ENCODE measurements around the gene BMF.
"Not testable (repeated sequence)": the region's sequence is repeated elsewhere in the genome, so short reads cannot be mapped to it uniquely, and the experiment has no call there.

The BMF gene

DNA sequence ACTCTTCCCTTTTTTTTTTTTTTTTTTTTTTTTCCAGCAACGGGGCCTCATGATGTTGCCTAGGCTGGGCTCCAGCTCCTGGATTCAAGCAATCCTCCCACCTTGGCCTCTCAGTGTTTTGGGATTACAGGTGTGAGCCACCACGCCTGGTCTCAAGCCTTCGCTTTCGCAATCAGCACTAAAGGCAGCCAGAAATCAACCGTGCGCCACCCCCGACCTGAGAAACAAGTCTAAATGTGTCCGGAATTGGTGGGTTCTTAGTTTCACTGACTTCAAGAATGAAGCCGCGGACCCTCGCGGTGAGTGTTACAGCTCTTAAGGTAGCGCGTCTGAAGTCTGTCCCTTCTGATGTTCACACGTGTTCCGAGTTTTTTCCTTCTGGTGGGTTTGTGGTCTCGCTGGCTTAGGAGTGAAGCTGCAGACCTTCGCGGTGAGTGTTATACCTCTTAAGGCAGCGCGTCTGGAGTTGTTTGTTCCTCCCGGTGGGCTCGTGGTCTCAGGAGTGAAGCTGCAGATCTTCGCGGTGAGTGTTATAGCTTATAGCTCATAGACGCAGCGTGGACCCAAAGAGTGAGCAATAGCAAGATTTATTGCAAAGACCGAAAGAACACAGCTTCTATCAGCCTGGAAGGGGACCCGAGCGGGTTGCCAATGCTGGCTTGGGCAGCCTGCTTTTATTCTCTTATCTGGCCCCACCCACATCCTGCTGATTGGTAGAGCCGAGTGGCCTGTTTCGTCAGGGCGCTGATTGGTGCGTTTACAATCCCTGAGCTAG is 34.8 kb downstream of the BMF start:
- Mint-ChIP-seq H3K27ac (peak overlapping the region; percentile 91), H3K4me3 (peak overlapping the region; percentile 67), H3K4me1 (ENCODE audit: low read depth) (peaks cover 12% of the 10 kb centered on the region)
- not testable (repeated sequence) for H3K27me3 Mint-ChIP-seq; H3K36me3 Mint-ChIP-seq (ENCODE audit: low read depth); H3K9me3 Mint-ChIP-seq
- peak; percentile 61 for DNase-seq

DNA sequence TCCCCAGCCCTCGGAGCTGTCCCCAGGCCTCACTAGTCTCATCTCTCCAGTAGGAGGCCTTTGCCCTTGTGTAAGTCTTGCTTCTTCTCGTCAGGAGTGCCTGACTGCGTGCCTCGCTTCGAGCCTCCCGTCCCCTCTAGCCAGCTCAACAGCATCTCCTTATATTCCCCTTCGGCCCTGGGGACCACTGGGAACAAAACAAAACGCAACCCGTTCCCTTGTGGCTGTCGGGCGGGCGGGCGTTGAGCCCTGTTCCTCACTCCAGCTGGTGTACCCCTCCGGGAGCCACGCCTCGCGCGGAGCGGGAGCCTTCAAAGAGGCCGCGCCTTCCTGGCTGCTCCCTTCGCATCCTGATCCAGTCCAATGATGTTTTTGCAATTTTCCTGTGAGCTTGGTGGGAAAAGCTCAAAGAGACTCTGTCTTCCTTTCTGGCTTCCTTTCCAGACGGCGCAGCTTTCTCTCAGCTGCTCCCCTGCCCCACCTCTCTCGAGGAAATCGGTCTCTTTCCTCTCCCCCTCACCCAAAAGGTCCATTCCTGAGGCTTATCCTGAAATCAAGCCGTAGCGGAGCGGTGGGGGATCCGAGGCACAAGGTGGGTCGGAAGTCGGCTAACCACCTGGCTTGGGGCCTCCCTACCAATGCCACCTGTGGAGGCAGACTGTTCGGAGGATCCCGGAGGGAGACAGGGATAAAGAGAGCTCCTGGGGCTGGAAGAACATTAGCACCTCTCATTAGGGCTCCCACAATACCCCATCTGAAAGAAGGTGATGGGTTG is 36.3 kb downstream of the BMF start:
- H3K27ac Mint-ChIP-seq = no peak overlapping the region
- no peak for DNase-seq
- no peak overlapping the region for H3K4me3 Mint-ChIP-seq
- no peaks in the 10 kb centered on the region for H3K36me3 Mint-ChIP-seq (ENCODE audit: low read depth)
- no peaks in the 10 kb centered on the region for H3K27me3 Mint-ChIP-seq
- no peaks in the 10 kb centered on the region for H3K9me3 Mint-ChIP-seq
- H3K4me1 Mint-ChIP-seq (ENCODE audit: low read depth) = peaks cover 12% of the 10 kb centered on the region

DNA sequence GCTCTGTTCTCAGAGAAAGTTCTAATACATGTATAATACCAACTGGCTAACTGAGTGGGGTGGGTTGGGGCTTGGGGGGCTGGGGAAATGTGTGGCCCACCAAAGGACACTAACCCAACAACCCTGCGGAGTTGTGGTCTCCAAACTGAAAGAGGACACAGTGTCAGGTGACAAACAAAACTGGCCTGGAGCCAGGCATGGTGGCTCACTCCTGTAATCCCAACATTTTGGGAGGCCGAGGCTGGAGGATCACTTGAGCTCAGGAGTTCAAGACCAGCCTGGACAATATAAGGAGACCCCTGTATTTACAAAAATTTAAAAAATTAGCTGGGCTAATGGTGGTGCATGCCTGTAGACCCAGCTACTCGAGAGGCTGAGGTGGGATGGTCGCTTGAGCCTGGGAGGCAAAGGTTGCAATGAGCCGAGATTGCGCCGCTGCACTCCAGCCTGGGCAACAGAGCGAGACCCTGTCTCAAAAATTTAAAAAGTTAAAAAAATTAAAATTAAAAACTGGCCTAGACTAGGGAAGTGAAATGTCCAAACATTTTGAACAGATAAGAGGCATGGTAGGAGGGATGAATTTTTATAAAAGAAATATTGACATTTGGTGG is 38.0 kb downstream of the BMF start:
- no peak for DNase-seq
- Mint-ChIP-seq H3K36me3 (ENCODE audit: low read depth) (no peaks in the 10 kb centered on the region), H3K4me1 (ENCODE audit: low read depth) (peaks cover 12% of the 10 kb centered on the region), H3K4me3 (no peak overlapping the region), H3K9me3 (no peaks in the 10 kb centered on the region), H3K27me3 (no peaks in the 10 kb centered on the region), H3K27ac (no peak overlapping the region)

DNA sequence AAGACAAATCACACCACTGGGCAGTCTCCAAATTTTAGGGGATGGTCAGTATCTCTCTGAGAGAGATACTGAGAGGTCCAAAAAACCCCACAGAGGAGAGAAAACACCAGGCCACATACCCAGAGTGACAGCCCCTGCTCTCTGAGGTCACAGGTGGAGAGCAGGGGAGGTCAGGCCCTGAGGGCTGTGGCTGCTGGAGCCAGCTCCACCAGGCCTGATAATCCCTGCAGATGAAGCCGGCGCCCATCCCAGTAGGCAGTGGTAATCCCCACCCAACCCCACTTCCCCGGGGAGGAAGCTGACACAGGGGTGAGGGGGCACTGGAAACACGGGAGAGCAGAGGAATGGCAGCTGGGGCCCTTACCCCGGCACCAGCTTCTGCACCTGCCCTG is 38.5 kb downstream of the BMF start:
- Mint-ChIP-seq H3K4me3 (no peak overlapping the region), H3K27me3 (no peaks in the 10 kb centered on the region), H3K36me3 (ENCODE audit: low read depth) (peaks cover 1% of the 10 kb centered on the region), H3K27ac (no peak overlapping the region), H3K9me3 (no peaks in the 10 kb centered on the region), H3K4me1 (ENCODE audit: low read depth) (peaks cover 14% of the 10 kb centered on the region)
- no peak for DNase-seq

DNA sequence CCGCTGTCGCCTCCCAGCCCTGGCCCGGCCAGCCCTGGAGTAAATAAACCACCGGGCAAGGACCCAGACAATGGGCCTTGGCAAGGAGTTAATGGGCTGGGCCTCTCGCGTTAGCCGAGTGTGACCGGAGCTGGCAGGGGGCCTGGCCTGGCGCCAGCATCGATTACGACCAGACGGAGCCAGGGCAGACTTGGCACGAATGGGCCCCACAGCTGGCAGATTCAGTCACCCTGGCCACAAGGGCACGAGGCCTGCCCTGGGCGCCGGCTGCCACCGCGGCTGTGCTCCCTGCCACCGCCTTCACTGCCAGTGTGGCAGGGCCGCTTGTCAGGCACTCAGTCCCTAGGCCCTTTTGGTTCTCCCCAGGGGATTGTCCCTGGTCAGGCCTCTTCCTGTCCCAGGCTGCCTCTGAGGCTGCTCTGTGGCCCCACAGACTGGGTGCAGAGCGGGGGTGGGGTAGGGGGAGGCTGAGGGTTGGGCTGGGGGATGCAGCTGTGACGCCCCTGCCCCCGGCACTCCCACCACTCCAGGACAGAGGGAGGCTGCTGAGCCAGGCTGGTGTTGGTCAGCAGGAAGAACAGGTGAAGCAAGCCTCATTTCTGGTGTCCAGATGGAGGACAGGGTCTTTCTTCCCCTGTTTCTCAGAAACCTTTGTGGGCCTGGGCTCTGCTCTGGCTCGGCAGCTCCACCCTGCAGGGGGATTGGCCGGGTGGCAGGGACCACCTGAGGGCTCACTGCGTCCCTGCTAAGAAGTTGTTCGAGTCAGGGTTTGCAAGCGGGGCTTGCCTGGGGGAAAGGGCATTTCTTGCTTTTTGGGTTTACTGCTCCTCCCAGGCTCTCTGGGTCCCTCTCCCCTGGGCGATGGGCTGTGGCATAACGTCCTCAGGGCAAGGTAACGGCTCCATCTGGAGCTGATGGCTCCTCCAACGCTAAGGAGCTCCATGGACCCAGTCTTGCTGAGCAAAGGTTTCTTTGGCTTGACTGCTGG is 39.2 kb downstream of the BMF start:
- DNase-seq = no peak
- Mint-ChIP-seq H3K4me1 (ENCODE audit: low read depth) (peaks cover 19% of the 10 kb centered on the region), H3K27ac (no peak overlapping the region), H3K27me3 (no peaks in the 10 kb centered on the region), H3K36me3 (ENCODE audit: low read depth) (peaks cover 1% of the 10 kb centered on the region), H3K4me3 (no peak overlapping the region), H3K9me3 (no peaks in the 10 kb centered on the region)

DNA sequence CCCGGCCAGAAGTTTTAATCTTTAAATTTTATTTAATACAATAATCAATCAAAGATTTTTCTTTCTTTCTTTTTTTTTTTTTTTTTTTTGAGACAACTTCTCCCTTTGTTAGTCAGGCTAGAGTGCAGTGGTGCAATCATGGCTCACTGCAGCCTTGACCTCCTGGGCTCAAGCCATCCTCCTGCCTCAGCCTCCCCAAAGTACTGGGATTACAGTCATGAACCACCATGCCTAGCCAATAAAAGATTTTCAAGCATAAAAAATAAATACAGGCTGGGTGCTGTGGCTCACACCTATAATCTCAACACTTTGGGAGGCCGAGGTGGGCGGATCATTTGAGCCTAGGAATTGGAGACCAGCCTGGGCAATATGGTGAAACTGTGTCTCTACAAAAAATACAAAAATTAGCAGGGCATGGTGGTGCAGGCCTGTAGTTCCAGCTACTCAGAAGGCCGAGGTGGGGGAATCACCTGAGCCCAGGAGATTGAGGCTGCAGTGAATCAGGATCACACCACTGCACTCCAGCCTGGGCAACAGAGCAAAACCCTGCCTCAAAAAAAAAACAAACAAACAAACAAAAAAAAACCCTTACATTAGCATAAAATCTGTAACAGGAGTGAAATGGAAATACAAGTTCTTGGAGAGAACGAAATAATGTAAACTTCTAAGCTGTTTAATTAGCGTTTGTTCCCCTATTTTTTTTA is 40.6 kb downstream of the BMF start:
- no peak overlapping the region for H3K4me3 Mint-ChIP-seq
- no peak for DNase-seq
- H3K27me3 Mint-ChIP-seq = no peaks in the 10 kb centered on the region
- H3K4me1 Mint-ChIP-seq (ENCODE audit: low read depth) = peaks cover 23% of the 10 kb centered on the region
- peaks cover 1% of the 10 kb centered on the region for H3K36me3 Mint-ChIP-seq (ENCODE audit: low read depth)
- no peak overlapping the region for H3K27ac Mint-ChIP-seq
- H3K9me3 Mint-ChIP-seq = no peaks in the 10 kb centered on the region

DNA sequence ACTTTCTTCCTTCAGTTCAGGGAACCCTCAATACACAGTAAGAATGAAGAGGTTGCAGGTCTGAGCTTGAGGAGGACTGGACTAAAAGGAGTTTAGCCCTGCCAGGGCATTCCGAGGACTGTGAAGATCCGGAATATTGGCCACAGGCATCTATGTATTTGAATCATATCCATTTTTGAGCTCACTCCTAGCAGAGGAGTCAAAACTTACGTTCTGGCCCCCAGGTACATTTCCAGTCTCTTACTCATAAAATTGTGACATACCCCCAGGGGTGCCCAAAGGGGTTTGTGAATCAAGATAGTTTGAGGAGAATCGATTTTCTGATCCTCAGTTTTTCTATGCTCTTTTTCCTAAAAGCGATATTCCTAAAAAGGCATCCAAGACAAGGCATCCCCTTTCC is 42.1 kb downstream of the BMF start:
- Mint-ChIP-seq H3K4me1 (ENCODE audit: low read depth) (peaks cover 23% of the 10 kb centered on the region), H3K27ac (no peak overlapping the region), H3K27me3 (no peaks in the 10 kb centered on the region), H3K9me3 (no peaks in the 10 kb centered on the region), H3K4me3 (no peak overlapping the region), H3K36me3 (ENCODE audit: low read depth) (peaks cover 1% of the 10 kb centered on the region)
- DNase-seq = no peak

DNA sequence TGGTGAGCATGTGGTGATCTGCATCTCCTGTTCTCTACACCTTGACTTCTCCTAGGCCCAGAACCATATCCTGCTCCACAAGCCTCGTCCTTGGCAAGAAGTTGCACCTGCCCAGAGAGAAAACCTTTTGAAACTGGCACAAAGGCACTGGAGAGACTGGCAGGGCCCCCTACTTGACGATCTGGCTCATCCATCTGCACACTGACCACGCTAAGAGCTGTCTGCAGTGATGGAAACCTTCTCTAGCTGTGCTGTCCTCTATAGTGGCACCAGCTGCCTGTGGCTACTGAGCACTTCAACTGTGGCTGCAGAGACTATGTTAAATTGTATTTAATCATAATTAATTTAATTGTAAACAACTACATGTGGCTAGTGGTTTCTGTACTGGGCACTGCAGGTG is 43.5 kb downstream of the BMF start:
- Mint-ChIP-seq H3K4me3 (no peak overlapping the region), H3K27me3 (no peaks in the 10 kb centered on the region), H3K9me3 (no peaks in the 10 kb centered on the region), H3K36me3 (ENCODE audit: low read depth) (peaks cover 4% of the 10 kb centered on the region), H3K4me1 (ENCODE audit: low read depth) (peaks cover 23% of the 10 kb centered on the region), H3K27ac (no peak overlapping the region)
- DNase-seq = no peak

DNA sequence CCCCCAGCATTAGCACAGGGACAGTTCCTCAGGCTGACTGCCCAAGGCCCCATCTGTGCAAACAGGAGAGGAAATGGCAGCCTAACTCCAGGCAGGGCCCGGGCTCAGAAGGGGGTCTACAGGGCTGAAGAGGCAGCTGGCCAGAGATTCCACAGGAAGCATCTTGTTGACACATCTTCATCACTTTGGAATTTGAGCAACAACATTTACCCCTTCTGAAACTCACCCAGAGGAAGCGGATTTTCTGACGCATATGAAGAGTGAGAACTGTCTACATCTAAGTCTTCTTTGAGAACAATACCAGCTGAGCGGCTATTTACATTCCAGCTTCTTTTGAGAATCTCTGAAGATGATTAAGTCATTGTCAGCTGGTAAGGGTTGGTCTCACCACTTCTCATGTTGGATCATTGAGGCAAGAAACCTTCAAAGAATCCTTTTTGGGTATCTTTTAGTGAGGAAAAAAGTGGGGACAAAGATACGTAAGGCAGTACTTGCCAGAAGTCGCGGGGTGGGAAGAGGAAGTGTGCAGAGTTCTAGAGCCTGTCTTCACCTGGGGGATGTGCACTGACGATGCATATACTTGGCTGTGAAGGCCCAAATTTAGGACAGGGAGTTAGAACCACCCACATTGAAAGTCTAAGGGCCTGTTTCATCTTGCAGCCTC is 44.3 kb downstream of the BMF start:
- H3K4me1 Mint-ChIP-seq (ENCODE audit: low read depth) = peaks cover 29% of the 10 kb centered on the region
- H3K9me3 Mint-ChIP-seq = no peaks in the 10 kb centered on the region
- H3K27me3 Mint-ChIP-seq = no peaks in the 10 kb centered on the region
- H3K4me3 Mint-ChIP-seq = no peak overlapping the region
- DNase-seq = peak; percentile 45
- peaks cover 4% of the 10 kb centered on the region for H3K36me3 Mint-ChIP-seq (ENCODE audit: low read depth)
- peak overlapping the region; percentile 9 for H3K27ac Mint-ChIP-seq

DNA sequence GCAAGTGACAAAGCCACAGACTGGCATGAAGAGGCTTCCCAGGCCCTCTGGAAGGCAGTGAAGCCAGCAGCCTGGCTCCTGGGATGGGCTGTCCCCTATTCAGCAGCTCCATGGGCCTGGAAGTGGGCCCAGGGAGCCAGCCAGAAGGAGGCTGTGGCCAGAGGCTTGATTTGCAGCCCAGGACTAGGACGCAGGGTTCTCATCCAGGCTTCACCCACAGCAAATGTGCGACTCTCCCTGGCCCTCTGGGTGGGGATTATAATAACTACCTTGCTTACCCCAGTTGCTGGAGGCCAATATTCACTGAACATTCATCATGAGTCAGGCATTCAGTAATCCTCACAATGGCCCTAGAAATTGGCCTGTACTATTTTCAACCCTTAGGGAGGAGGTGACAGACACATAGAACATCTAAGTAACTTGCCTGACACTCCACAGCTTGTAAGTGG is 45.1 kb downstream of the BMF start:
- H3K9me3 Mint-ChIP-seq = no peaks in the 10 kb centered on the region
- H3K27me3 Mint-ChIP-seq = no peaks in the 10 kb centered on the region
- DNase-seq = peak; percentile 27
- peak overlapping the region; percentile 9 for H3K27ac Mint-ChIP-seq
- H3K36me3 Mint-ChIP-seq (ENCODE audit: low read depth) = peaks cover 4% of the 10 kb centered on the region
- no peak overlapping the region for H3K4me3 Mint-ChIP-seq
- H3K4me1 Mint-ChIP-seq (ENCODE audit: low read depth) = peaks cover 32% of the 10 kb centered on the region

DNA sequence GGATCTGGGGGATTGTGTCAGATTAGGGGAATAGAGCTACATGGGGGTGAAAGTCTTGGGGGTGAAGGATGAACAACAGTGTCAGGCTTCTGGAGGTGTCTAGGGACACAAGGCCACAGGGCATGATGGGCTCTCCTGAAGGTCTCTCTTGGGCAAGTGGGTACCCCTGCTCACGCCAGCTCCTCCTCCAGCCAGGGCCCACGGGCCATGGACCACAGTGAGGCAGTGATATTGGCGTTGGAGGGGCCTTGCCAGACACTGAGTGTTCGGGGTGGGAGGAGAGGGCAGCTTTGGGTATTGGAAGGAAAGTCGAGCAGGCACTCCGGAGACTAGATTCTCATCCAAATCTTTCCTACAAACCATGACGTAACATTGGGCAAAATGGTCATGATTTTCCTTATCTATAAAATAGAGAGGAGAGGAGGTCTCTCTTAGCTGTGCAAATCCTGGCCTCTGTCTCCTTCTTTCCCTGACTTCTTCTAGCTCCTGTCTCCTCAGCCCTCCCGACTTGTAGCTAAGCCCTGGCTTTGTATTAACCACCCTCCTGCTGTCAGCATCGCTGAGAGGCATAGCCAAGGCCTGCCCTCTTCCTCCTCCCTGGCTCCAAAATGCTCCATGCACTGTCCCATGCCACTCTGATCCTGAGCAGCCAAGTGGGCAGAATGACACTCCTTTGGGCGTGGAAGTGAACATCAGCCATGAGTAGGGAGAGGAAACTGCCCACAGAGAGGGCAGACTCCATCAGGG is 45.7 kb downstream of the BMF start:
- H3K4me3 Mint-ChIP-seq = no peak overlapping the region
- no peaks in the 10 kb centered on the region for H3K9me3 Mint-ChIP-seq
- H3K36me3 Mint-ChIP-seq (ENCODE audit: low read depth) = peaks cover 4% of the 10 kb centered on the region
- peaks cover 38% of the 10 kb centered on the region for H3K4me1 Mint-ChIP-seq (ENCODE audit: low read depth)
- peak overlapping the region; percentile 27 for H3K27ac Mint-ChIP-seq
- DNase-seq = peak; percentile 20
- H3K27me3 Mint-ChIP-seq = no peaks in the 10 kb centered on the region

DNA sequence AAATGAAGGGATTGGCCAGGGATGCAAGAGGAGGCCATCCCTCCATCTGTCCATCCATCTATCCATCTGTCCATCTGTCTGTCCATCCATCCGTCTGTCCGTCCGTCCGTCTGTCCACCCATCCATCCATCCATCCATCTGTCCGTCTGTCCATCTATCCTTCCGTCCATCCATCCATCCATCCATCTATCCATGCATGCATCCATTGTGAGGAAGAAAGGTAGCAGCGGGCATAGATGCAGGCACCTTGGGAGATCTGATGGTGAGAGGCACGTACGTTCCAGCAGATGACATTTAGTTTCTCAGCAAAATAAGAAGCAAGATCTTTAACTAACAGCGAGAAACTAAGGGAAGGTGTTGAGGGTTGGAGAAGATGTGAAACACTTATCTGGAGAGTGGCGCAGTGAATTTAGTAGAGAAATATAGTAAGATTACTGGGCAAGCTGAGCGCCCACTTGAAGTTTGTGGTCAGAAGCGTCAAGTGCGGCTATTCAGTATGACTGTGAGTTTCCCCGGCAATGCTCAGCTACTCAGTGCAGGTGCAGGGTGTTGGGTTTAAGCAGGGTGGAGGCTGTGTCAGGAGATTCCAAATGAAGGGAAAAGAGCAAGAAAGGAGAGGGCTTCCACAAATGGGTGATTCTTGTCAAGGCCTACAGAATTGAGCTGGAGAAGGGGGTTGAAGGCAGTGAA is 47.3 kb downstream of the BMF start:
- H3K36me3 Mint-ChIP-seq (ENCODE audit: low read depth) = peaks cover 6% of the 10 kb centered on the region
- peaks cover 46% of the 10 kb centered on the region for H3K4me1 Mint-ChIP-seq (ENCODE audit: low read depth)
- H3K4me3 Mint-ChIP-seq = no peak overlapping the region
- H3K9me3 Mint-ChIP-seq = no peaks in the 10 kb centered on the region
- DNase-seq = peak; percentile 37
- no peaks in the 10 kb centered on the region for H3K27me3 Mint-ChIP-seq
- H3K27ac Mint-ChIP-seq = no peak overlapping the region
